HG02981 (cell line): ENCODE data around the gene CAPN9.

Experiments
- ATAC-seq: cut with Tn5 transposase; IDR thresholded peaks from one replicate; pipeline ENCODE4 v1.9.1; 2021; ENCODE audit warnings: mild to moderate bottlenecking, moderate library complexity; ENCODE audit not compliant: unreplicated experiment

Gene CAPN9

GRCh38 chr1:230794431-230794830 lies 47.2 kb downstream of the CAPN9 start:
- no peak for ATAC-seq

DNA sequence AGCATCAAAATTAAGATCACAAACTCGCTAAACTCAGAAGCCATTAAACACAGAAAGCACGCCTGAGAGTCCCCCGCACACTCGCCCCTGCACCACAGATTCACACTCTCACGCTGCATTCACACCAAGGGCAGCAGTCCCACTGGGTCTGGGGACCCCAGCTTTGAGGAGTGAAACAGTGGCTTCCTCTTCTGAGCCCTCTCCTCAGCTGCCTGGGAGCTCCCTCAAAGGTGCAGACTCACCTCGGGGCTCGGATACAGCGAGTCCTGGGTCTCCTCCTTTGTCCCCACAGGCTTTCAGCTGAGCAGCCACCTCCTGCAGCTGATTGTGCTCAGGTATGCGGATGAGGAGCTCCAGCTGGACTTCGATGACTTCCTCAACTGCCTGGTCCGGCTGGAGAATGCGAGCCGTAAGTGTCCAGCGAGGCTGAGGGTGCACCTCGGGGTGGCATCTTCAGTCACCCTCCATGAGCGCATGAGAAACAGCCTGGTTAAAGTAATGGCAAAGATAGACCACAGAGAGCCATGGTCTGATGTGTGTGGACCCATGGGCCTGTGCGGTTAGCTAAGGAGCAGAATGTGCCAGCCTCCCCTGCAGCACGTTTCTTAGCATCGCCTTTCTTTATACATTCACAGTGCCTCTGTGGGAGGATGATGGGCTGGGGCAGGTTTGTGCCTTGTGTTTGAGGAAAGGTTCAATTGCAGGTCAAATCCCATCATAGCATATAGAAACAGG lies 47.9 kb downstream of the CAPN9 start:
- no peak for ATAC-seq

DNA sequence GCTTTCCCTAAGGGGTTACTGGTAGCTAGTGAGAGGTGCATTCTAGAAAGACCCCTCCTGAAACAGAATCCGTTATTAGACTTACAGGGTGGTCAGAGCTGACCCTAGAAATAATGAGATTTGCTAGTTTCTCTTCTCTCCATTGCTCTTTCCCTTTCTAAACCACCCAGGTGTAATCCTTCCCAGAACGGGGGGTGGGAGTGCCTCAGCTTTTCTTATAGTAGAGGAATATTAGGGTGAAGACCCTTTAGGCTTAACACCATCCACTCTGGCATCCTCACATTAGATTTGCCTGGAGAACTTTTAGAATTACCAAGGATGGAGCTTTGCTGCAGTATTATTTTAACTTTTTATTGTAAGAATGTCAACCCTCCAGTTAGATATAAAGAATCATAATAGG lies 49.4 kb downstream of the CAPN9 start:
- ATAC-seq, result no peak

DNA sequence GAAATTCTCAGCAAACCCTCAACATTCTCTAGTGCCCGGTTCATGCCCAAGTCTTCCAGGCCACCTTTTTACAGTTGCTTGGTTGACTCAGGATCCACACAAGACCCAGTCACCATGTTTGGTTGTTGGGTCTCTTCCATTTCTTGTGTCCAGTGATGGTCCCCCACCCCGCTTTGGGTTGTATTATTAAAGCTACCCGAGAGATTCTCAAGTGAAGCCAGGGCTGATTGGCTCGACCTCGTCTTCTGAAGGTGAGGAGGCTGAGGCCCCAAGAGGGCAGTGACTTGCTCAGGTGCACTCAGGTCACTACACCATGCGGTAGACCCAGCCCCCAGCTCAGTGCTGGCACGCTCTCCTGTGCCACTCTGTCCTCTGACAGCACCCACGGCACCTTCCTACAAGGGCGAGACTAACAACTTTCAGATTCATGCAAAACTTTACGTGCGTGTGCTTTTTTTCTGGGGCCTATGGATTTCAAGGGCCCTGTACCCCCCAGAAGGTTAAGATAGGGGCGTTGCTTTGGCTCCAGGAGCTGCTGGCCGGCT lies 50.3 kb downstream of the CAPN9 start:
- no peak for ATAC-seq

DNA sequence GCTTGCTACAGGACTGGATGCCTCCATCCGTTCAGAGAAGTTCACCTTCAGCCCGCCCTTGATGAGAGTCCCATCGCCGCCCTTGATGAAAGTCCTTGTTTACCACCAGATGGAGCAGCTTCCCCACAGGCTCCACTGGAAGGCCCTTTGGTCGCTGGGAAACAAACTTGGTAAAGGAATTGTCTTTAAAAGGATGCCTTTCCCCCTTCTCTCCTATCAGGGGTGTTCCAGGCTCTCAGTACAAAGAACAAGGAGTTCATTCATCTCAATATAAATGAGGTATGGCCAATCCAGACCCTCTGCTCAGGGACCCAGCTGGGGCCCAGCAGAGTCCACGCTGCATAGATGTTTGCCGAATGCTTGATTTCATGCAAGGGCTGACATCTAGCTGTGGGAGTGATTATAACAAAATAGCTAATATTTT lies 50.8 kb downstream of the CAPN9 start:
- no peak for ATAC-seq

DNA sequence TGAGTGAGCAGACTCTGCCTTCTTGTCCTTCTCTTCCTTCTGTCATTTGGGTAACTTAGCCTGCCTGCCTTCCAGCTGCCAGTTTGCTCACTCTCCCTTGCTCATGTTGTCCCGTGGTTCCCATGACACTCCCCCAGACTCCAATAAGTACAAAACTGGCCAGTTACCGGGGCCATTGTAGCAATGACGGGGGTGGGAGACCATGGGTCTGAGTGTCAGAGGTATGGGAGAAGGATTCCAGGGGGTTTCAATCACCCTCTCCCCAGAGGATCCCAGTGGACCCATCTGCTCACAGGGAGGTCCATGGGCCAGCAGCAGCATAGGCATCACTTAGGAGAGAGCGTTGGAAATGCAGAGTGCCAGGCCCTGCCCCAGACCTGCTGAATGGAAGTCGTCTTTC lies 51.3 kb downstream of the CAPN9 start:
- no peak for ATAC-seq

DNA sequence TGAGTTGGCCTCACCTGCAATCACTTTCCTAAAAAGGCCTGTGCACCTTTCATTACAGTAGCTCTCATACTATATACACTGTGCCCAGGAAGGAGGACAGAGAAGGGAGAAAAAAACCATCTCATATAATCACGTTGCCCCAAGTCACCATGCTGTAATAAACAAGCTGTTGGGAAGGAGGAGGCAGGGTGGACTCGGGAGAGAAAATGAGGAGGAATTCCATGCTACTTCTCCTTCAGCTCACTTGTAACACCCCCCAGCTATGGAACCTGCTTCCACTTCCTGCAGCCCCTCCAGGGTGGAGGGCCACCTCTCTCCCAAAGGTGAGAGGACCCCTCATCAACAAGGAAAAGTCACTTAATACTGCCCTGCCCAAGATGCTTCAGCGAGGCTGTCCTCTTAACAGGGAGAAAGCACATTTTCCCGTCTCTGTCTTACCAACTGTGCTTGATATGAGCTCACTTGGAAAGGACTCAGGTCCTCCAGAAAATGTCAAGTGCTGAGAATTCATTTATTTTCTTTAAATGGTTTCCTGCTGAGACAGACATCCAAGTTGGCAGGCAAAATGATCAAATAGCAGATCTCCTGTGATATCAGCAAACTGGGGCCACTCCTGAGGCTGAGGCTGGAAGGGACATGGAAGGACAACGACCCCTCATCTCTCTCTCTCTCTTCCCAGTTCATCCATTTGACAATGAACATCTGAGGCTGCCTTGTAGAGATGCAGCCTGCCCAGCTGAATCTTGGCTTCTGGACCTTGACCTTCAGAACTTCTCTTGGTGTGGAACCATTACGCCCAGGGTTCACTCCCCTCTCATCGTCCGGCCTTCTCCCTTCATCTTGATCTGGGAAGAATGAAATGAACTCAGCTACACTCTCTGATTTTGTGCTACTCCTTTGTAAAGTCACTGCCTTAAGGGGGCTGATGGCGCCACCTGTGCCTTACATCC lies 54.0 kb downstream of the CAPN9 start:
- no peak for ATAC-seq

GRCh38 chr1:230804396-230804795 lies 57.2 kb downstream of the CAPN9 start:
- ATAC-seq, result no peak

DNA sequence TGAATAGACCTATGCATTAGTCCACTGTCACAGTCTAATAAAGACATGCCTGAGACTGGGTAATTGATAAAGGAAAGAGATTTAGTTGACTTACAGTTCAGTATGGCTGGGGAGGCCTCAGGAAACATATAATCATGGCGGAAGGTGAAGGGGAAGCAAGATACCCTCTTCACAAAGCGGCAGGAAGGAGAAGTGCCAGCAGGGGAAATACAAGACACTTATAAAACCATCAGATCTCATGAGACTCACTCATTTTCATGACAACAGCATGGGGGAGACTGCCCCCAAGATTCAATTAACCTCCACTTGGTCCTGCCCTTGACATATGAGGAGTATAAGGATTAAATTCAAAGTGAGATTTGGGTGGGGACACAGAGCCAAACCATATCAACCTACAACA lies 59.4 kb downstream of the CAPN9 start:
- ATAC-seq, result no peak

- no peak for ATAC-seq
Observed at GRCh38 chr1:230807029-230807428, 59.8 kb downstream of the CAPN9 start.

GRCh38 chr1:230807561-230808280 lies 60.5 kb downstream of the CAPN9 start:
- ATAC-seq, result no peak

DNA sequence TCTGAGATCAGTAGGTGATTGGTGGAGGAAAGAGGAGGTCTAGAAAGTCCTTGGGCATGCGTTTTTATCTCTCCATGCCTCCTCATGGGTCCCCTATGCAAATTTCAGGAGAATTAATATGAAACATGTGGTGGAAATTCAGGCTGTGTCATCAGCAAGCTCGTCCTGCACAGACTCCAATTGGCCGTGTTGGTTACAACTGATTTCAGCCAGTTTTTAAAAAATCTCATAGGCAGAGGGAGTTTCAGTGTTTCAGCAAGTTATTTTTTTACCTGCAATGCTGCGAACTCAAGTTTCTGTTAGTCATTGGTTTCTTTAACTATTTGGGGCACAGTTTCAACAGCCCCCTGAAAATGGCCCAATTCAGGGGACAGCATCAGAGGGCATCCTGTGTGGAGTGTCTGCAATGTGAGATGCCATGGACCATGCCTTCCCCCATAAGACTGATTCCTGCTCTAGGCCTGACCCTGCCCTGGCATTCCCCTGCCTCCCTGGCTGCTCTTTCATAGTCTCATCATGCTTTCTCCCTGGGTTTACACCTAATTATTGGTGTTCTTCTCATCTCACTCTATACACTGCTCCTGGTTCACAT lies 61.2 kb downstream of the CAPN9 start:
- ATAC-seq, result no peak

- ATAC-seq, result no peak
Observed at GRCh38 chr1:230809256-230809990, 62.2 kb downstream of the CAPN9 start.

DNA sequence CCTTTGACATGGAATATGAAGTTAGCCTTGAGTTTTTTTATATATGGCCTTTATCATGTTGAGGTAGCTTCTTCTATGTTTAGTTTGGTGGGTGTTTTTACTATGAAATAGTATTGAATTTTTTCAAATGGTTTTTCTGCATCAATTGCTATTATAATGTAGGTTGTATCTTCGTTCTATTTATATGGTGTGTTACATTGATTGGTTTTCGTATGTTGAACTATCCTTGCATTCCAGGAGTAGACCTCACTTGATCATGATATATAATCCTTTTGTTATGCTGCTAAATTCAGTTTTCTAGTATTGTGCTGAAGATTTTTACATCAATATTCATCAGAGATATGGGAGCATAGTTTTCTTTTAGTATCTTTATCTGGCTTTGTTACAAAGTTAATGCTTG lies 65.4 kb downstream of the CAPN9 start:
- no peak for ATAC-seq

- ATAC-seq, result no peak
Observed at GRCh38 chr1:230814949-230815692, 67.9 kb downstream of the CAPN9 start.

GRCh38 chr1:230816018-230816417 lies 68.8 kb downstream of the CAPN9 start:
- ATAC-seq, result no peak

DNA sequence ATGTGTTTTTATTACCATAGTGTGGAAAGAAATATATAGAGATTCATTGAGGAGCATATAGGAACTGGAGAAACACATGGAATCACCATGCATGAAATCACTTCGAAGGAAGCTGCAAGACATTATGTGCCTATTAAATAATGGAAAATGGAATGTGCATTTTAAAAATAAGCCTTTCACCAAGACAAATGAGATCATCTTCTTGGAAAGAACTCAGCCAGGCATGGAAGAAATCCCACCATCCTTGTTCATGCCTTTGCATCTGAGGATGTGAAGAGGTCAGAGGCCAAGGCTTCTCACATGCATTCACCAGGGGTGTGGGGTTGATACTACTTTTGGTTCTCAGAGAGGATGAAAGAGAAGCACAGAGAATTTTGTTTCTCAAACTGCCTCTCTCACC lies 71.2 kb downstream of the CAPN9 start:
- no peak for ATAC-seq

- no peak for ATAC-seq
Observed at GRCh38 chr1:230818901-230819300, 71.7 kb downstream of the CAPN9 start.

DNA sequence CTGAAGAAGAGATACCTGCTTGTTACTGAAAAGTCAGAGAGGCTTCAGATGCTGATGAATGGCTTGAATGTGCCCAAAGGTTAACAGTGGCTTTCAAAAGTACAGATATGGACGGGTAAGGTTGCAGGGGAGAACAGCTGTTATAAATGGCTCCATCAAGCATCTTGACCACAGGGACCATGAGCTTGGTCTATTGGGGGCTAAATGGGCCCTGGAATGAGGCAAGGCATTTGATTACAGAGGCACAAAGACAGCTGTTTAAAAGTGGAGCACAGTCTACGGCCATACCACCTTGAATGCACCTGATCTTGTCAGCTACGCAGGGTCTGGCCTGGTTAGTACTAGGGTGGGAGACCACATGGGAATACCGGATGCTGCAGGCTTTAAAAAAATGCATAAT lies 72.8 kb downstream of the CAPN9 start:
- no peak for ATAC-seq
